22Rv1 (cell line): ENCODE data around the gene AQP9.

Experiments used
- H3K27ac ChIP-seq: fragments of 450-650 bp; 2 replicates; pipeline ENCODE4 v1.5.1; 2017
- ZFX ChIP-seq: fragments of 450-650 bp; IDR thresholded peaks from 2 replicates; pipeline ENCODE4 v1.6.1; 2017; ENCODE audit warnings: antibody characterized with exemption, borderline replicate concordance
- TF ChIP-seq, protein P1 (sequence below): fragments of 450-650 bp; IDR thresholded peaks from 2 replicates; pipeline ENCODE4 v1.5.1; 2017; ENCODE audit warnings: mild to moderate bottlenecking

AQP9 gene

GRCh38 chr15:58114388-58114787 is 23.8 kb upstream of the AQP9 start:
- no peak overlapping the region for H3K27ac ChIP-seq
- no peak for TF ChIP-seq ZFX

GRCh38 chr15:58114812-58115211 is 23.4 kb upstream of the AQP9 start:
- no peak overlapping the region for H3K27ac ChIP-seq
- no peak for TF ChIP-seq ZFX
- TF ChIP-seq, protein P1, sequence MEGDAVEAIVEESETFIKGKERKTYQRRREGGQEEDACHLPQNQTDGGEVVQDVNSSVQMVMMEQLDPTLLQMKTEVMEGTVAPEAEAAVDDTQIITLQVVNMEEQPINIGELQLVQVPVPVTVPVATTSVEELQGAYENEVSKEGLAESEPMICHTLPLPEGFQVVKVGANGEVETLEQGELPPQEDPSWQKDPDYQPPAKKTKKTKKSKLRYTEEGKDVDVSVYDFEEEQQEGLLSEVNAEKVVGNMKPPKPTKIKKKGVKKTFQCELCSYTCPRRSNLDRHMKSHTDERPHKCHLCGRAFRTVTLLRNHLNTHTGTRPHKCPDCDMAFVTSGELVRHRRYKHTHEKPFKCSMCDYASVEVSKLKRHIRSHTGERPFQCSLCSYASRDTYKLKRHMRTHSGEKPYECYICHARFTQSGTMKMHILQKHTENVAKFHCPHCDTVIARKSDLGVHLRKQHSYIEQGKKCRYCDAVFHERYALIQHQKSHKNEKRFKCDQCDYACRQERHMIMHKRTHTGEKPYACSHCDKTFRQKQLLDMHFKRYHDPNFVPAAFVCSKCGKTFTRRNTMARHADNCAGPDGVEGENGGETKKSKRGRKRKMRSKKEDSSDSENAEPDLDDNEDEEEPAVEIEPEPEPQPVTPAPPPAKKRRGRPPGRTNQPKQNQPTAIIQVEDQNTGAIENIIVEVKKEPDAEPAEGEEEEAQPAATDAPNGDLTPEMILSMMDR = no peak

DNA sequence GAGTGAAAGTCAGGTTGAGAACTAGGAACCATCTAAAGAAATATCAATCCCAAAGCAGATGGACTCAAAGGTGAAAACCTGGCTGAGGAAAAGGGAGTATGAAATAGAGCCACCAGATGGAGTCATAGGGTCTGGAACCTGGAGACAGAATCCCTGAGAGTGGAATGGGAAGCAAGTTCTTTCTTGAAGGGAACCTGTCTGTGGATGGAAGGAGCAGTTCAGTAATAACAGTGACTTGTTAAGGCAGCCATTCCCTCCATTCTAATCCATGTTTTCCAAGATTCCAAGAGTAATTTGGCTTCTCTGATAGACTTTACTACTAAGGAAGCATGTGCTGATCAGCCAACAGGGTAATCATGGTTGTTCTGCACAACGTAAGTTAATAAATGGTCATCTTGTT is 22.5 kb upstream of the AQP9 start:
- no peak for TF ChIP-seq ZFX
- TF ChIP-seq, protein P1 = peak; percentile 14; the same call in 1 of the 2 replicates
- H3K27ac ChIP-seq = no peak overlapping the region

- TF ChIP-seq ZFX = no peak
- TF ChIP-seq, protein P1 = no peak
- no peak overlapping the region for H3K27ac ChIP-seq
These were observed 20.6 kb upstream of the AQP9 start for GRCh38 chr15:58117619-58118018.

GRCh38 chr15:58118272-58118671 is 19.9 kb upstream of the AQP9 start:
- no peak for TF ChIP-seq ZFX
- H3K27ac ChIP-seq = no peak overlapping the region

DNA sequence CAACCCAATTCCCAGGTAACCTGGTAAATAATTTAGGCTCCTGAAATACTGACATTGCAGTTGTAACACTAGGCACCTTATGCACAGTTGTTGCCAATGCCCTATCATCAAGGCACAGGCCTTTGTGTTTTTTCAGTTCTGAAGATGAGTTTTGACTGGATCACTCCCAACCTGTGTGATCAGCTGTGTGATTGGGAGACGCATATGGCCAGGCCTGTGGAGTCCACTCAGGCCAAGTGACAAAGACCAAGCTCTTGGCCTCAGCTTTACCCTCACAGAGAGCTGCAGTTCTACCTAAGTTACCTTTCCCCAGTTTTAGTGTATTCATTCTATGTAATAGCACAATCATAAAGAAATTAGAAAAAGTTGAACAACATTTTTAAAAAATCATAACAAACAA is 19.2 kb upstream of the AQP9 start:
- TF ChIP-seq, protein P1 = no peak
- no peak for TF ChIP-seq ZFX
- no peak overlapping the region for H3K27ac ChIP-seq

DNA sequence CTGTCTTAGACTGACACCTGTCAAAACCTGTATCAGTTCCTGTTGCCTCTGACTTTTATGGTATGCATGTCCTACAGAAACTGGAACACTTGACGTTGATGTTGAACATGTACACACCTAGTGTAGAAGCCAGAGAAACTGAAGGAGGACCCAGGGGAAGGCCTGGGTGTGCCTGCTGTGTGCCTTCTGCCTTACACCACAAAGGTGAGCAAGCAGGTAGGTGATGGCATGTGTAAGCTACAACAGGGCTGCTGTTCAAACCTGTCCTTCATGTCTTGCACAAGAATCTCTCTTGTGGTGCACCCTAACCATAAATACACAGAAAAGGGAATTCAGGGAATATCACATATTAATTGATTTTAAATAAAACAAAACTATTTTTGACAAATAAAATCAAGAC is 13.6 kb upstream of the AQP9 start:
- TF ChIP-seq ZFX = no peak
- TF ChIP-seq, protein P1 = no peak
- H3K27ac ChIP-seq = no peak overlapping the region

DNA sequence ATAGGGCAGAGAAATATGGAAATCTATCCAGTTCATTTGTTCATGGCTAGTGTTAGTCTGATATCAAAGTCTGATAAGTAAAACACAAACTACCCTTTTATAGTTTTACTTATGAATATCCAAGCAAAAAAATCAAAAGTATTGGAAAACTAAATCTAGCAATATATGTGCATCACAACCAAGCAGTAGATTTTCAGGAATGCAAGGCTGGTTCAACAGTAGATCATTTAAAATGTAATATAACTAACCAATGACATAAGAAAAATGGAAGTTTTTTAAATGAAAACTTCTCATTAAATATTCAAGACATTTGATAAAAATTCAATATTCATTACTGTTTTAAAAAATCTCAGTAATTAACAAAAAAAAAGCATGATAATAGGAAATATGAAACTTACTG is 12.8 kb upstream of the AQP9 start:
- H3K27ac ChIP-seq = no peak overlapping the region
- TF ChIP-seq ZFX = no peak
- TF ChIP-seq, protein P1 = no peak
